Lower leg skin (tissue), 4 donors: ENCODE measurements around the gene NLRP1. TPM values are rescaled to one million over a fixed set of nuclear protein-coding genes. Genes with fewer than 3 reads are reported as not detected.

Experiments
- DNase-seq, 2 donors: peaks; one replicate each; pipeline ENCODE4 v3.0.0-alpha.2; 2019; ENCODE audit warnings: low spot score in 2 of 2
- H3K4me3 ChIP-seq: fragments of 200-600 bp; sonication (generic); 2 replicates; pipeline ENCODE4 v1.5.1; 2017; ENCODE audit warnings: mild to moderate bottlenecking, low read depth; ENCODE audit not compliant: poor library complexity, severe bottlenecking
- CTCF ChIP-seq, 3 donors: fragments of 450-650 bp; IDR thresholded peaks; one replicate each; pipeline ENCODE4 v1.5.1; 2016; ENCODE audit warnings: antibody characterized with exemption in 3 of 3, mild to moderate bottlenecking in 3 of 3, moderate library complexity in 2 of 3
- POLR2A ChIP-seq, 2 donors: fragments of 450-650 bp; IDR thresholded peaks; one replicate each; pipeline ENCODE4 v1.6.1; 2016 to 2017; ENCODE audit warnings: antibody characterized with exemption in 2 of 2, mild to moderate bottlenecking in 1 of 2, moderate library complexity in 1 of 2
- WGBS, 2 donors: methylation state at CpG; one replicate each; pipeline ENCODE4 v1.1.5; 2018; 5-methylcytosine and 5-hydroxymethylcytosine counted together
- intact Hi-C: fragments of 100-400 bp; cut with DNase I; formaldehyde crosslinking; loops from one replicate; pipeline ENCODE4 v1.15.0; 2023; ENCODE audit warnings: low total_unique reads
- total RNA-seq, 4 donors: library from RNA; depleted of rRNA; stranded (reverse); fragments of >200 nt; gene quantifications; one replicate each; pipeline ENCODE4 v1.1.0, GENCODE V29; 2016

The NLRP1 gene
- total RNA-seq, 4 donors from 2014 or later = 55.5 to 163 (median 68.9) TPM

- no peak for DNase-seq
- 87 to 95% methylated on average over 9 of the region's 9 CpGs for WGBS, 2 donors
- H3K4me3 ChIP-seq = no peak overlapping the region
- TF ChIP-seq POLR2A (IDR thresholded peaks at IDR 0.05) (no peak), CTCF (IDR thresholded peaks at IDR 0.05) (no peak)
- intact Hi-C loops = no loop called here
Observed at GRCh38 chr17:5527601-5528250, 56.6 kb downstream of the NLRP1 start.

- intact Hi-C loops = no loop called here
- TF ChIP-seq POLR2A (IDR thresholded peaks at IDR 0.05) (no peak), CTCF (IDR thresholded peaks at IDR 0.05) (no peak)
- no peak overlapping the region for H3K4me3 ChIP-seq
- DNase-seq = peak in 1 of 2 donors; percentile 32
- 50 to 57% methylated on average over 14 of the region's 14 CpGs for WGBS, 2 donors
Observed at GRCh38 chr17:5526821-5527598, 57.3 kb downstream of the NLRP1 start.

GRCh38 chr17:5523249-5523648 lies 61.1 kb downstream of the NLRP1 start:
- H3K4me3 ChIP-seq = no peak overlapping the region
- 92% methylated on average over 5 of the region's 5 CpGs for WGBS, 2 donors
- intact Hi-C loops = no loop called here
- TF ChIP-seq CTCF (IDR thresholded peaks at IDR 0.05) (no peak), POLR2A (IDR thresholded peaks at IDR 0.05) (no peak)
- no peak for DNase-seq

GRCh38 chr17:5522476-5522875 lies 61.8 kb downstream of the NLRP1 start:
- 100% methylated on average over 1 of the region's 1 CpG for WGBS, 2 donors
- no peak overlapping the region for H3K4me3 ChIP-seq
- no peak for DNase-seq
- no peak for TF ChIP-seq POLR2A (IDR thresholded peaks at IDR 0.05)
- TF ChIP-seq CTCF (IDR thresholded peaks at IDR 0.05) = no peak
- intact Hi-C loops = no loop called here

- intact Hi-C loops = no loop called here
- TF ChIP-seq POLR2A (IDR thresholded peaks at IDR 0.05) (no peak), CTCF (IDR thresholded peaks at IDR 0.05) (no peak)
- WGBS, 2 donors = 70 to 75% methylated on average over 5 of the region's 5 CpGs
- H3K4me3 ChIP-seq = no peak overlapping the region
- no peak for DNase-seq
Observed at GRCh38 chr17:5516060-5516792, 68.1 kb downstream of the NLRP1 start.
